Central memory CD8-positive, alpha-beta T cell (primary cell): Measurements from ENCODE around the gene HIVEP2.

Experiments
- ATAC-seq: fragments of 150-1000 bp; cut with Tn5 transposase; replicated peaks from 2 replicates; pipeline ENCODE4 v1.10.0; 2022; ENCODE audit warnings: mild to moderate bottlenecking, moderate FRiP score, moderate number of reproducible peaks; ENCODE audit not compliant: poor library complexity, severe bottlenecking; ENCODE audit errors: extremely low read depth
- DNase-seq, 2 donors: peaks; one replicate each; pipeline ENCODE4 v3.0.0; 2021; ENCODE audit warnings: low spot score in 2 of 2
- H3K27ac Mint-ChIP-seq: one replicate; pipeline ENCODE4 v1.8.0; 2022; ENCODE audit warnings: low read depth, mild to moderate bottlenecking, moderate library complexity, mixed read lengths
- H3K27me3 Mint-ChIP-seq: one replicate; pipeline ENCODE4 v1.8.0; 2022; ENCODE audit warnings: mixed read lengths
- H3K36me3 Mint-ChIP-seq: one replicate; pipeline ENCODE4 v1.8.0; 2022; ENCODE audit warnings: mild to moderate bottlenecking, moderate library complexity, mixed read lengths; ENCODE audit not compliant: insufficient read depth
- H3K4me1 Mint-ChIP-seq: one replicate; pipeline ENCODE4 v1.8.0; 2022; ENCODE audit warnings: mixed read lengths
- H3K4me3 Mint-ChIP-seq: one replicate; pipeline ENCODE4 v1.8.0; 2022; ENCODE audit warnings: mild to moderate bottlenecking, moderate library complexity, mixed read lengths
- H3K9me3 Mint-ChIP-seq: one replicate; pipeline ENCODE4 v1.8.0; 2022; ENCODE audit warnings: mixed read lengths

Gene HIVEP2

DNA sequence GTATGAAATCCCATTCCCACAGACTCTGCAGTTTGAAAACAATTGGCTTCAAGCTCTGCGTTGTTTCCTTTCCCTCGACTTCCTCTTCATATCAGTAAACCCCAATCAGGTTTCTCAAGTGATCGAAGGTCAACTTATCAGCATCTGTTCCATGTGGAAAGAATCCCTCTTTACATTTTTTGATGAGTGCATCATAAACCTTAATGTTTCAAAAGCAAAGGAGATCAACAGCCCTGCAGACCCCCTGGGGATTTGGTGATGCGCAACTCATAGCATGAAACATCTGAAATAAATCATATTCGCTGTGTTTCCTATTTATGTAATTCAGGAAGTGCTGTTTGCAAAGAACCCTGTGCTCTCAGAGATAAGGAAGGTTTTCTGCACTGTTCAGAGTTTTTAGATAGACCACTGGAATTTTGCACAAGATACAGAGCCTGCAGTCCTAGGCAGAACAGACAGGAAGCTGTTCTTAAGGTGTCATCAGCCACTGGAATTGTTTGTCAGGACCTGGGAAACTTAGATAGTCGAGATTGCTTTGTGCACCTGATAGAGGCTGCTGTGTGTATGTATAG, 216.0 kb downstream of the HIVEP2 start:
- H3K9me3 Mint-ChIP-seq = no peaks in the 10 kb centered on the region
- no peak overlapping the region for H3K27ac Mint-ChIP-seq
- no peak for DNase-seq
- H3K27me3 Mint-ChIP-seq = peaks cover 10% of the 10 kb centered on the region
- no peak for ATAC-seq
- H3K4me3 Mint-ChIP-seq = no peak overlapping the region
- H3K4me1 Mint-ChIP-seq = peaks cover 9% of the 10 kb centered on the region
- no peaks in the 10 kb centered on the region for H3K36me3 Mint-ChIP-seq

DNA sequence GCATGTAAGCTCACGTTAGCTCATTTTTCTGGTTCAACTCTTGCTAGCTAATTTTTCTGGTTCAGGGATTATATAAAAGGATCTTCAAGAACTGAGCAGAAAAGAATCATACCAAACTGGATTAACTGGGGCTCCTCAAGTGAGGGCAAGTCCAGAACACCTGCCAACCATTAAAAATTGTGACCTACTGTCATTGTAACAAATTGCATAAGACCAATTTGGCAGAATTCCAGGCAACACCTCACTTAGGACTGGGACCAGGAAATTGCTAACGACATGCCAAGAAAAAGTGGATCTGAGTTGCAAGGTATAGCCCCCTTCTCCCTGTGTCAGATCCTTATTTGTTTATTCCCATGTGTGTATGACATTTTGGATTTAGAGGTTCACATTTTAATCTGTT, 216.6 kb downstream of the HIVEP2 start:
- Mint-ChIP-seq H3K4me1 (peaks cover 9% of the 10 kb centered on the region), H3K4me3 (no peak overlapping the region), H3K27me3 (peaks cover 10% of the 10 kb centered on the region), H3K36me3 (no peaks in the 10 kb centered on the region), H3K27ac (no peak overlapping the region), H3K9me3 (no peaks in the 10 kb centered on the region)
- ATAC-seq (no peak), DNase-seq (no peak)

DNA sequence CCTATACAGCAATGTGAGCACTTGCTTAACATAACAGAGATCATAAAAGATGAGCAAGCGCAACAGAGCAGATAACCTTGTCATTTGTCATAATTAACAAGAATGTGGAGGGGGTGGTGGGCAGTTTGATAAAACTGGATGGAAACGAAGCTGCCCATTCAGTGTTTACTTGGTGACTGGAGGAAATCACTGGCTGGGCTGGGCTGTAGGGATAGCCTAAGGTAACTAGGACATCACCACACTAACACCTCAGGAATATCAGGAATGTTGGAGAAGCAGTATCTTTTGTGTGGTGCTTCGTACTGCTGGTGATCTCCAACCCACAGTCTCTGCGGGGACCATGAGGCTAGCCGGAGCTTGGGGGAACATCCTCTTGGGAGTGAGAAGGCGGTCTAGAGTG, 218.4 kb downstream of the HIVEP2 start:
- no peak overlapping the region for H3K27ac Mint-ChIP-seq
- peaks cover 9% of the 10 kb centered on the region for H3K4me1 Mint-ChIP-seq
- no peaks in the 10 kb centered on the region for H3K36me3 Mint-ChIP-seq
- no peak overlapping the region for H3K4me3 Mint-ChIP-seq
- ATAC-seq (no peak), DNase-seq (no peak)
- H3K9me3 Mint-ChIP-seq = no peaks in the 10 kb centered on the region
- peaks cover 12% of the 10 kb centered on the region for H3K27me3 Mint-ChIP-seq

DNA sequence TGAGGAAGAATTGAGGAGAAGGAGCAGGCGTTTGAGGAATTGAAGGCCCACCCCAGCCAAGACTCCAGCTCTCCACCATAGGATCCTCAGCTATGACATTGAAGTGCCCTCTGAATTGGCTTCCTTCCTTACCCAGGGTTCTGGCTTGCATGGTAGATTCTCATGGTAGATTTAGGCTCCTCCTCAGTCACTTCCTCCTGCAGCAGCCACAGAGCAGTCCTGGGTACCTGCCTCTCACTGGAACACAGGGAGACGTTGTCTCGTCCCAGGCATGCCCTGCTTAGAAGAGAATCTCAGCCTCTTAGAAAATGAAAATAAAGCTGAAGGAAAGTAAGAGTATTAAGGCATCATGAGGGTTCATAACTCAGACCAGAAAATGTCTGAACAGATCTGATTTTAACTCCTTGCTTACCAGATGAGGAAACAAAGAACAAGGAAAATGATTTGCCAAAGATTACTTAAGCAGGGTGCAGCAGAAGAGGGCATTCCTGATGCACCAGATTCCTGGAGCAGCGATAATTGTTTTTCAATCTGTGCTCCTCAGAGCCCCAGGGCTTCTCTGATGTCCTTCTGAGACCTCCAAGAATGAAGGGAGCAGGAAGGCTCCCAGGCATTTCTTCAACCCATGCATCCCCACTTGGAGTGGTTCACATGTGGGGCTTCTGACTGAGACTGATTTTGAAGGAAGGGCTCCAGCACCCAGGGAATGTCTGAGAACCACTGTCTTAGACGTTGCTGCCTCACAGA, 219.8 kb downstream of the HIVEP2 start:
- H3K4me1 Mint-ChIP-seq = peaks cover 9% of the 10 kb centered on the region
- H3K36me3 Mint-ChIP-seq = peaks cover 2% of the 10 kb centered on the region
- ATAC-seq = no peak
- H3K9me3 Mint-ChIP-seq = no peaks in the 10 kb centered on the region
- no peak for DNase-seq
- no peak overlapping the region for H3K27ac Mint-ChIP-seq
- peaks cover 27% of the 10 kb centered on the region for H3K27me3 Mint-ChIP-seq
- no peak overlapping the region for H3K4me3 Mint-ChIP-seq

DNA sequence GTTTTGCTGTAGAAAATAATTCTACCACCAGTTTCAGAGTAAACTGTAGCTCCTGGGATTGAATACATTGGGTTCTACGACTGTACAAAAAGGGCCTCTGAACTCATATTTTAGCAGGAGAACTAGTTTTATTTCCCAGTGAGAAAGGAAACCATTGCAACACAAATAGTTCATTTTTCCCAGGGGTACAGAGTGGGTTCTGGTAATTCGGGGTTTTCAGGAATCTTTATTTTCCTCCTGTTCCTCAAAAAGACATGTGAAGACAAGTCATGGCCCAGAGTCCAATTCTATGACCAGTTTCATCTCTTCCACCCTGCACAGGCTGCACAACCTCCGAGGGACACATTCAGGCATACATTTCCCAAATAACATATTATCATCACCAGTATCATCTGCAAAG, 222.1 kb downstream of the HIVEP2 start:
- ATAC-seq (no peak), DNase-seq (no peak)
- H3K4me1 Mint-ChIP-seq = no peaks in the 10 kb centered on the region
- no peak overlapping the region for H3K27ac Mint-ChIP-seq
- peaks cover 15% of the 10 kb centered on the region for H3K9me3 Mint-ChIP-seq
- H3K4me3 Mint-ChIP-seq = no peak overlapping the region
- H3K36me3 Mint-ChIP-seq = peaks cover 2% of the 10 kb centered on the region
- H3K27me3 Mint-ChIP-seq = peaks cover 37% of the 10 kb centered on the region

DNA sequence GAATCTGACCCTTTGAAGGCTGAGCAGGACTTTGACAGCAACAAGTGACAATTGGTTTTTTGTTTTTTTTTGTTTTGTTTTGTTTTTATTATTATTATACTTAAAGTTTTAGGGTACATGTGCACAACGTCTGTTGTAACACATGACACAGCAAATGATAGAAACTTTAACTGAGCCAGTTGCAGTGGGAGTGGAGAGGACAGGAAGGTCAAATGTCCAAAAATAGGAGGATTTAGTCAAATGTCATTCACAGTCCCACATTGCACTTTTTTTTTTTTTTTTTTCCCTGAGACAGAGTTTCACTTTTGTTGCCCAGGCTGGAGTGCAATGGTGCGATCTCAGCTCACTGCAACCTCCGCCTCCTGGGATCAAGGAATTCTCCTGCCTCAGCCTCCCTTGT, 223.0 kb downstream of the HIVEP2 start:
- Mint-ChIP-seq H3K36me3 (peaks cover 2% of the 10 kb centered on the region), H3K27ac (no peak overlapping the region), H3K4me1 (no peaks in the 10 kb centered on the region), H3K4me3 (no peak overlapping the region), H3K27me3 (peaks cover 45% of the 10 kb centered on the region), H3K9me3 (peaks cover 15% of the 10 kb centered on the region)
- DNase-seq (no peak), ATAC-seq (no peak)

DNA sequence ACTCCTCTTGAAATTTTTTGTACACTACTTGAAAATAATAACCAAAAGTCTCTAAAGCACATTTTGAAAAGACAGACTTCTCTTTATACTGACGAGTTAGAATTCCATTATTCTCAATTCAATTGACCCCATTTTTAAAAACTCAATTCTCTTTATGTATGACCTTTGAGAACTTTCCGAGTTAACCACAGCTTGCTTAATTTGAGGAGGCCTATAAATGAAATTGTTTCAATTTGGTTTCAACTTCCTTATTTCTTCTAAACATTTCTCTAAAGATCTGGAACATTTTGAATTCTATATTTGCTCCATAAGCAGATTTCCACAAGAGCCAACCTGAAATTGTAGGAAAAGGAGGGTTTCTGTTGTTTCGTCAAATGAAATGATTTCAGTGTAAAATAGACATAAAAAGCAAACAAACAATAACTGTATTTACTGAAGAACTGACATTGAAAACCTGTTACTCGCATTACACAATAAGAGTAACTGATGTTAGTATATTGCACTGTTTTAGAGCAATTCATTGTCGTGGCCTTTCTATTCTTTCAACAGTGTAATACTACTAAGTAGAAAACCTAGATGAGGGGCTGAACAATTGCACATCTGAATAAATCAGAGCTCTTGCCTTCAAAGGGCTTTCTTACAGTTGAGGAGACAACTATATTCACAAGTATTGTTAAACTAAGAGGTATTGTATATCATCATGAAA, 223.6 kb downstream of the HIVEP2 start:
- ATAC-seq (no peak), DNase-seq (no peak)
- Mint-ChIP-seq H3K27me3 (peaks cover 46% of the 10 kb centered on the region), H3K27ac (no peak overlapping the region), H3K36me3 (peaks cover 2% of the 10 kb centered on the region), H3K9me3 (peaks cover 15% of the 10 kb centered on the region), H3K4me1 (no peaks in the 10 kb centered on the region), H3K4me3 (no peak overlapping the region)

DNA sequence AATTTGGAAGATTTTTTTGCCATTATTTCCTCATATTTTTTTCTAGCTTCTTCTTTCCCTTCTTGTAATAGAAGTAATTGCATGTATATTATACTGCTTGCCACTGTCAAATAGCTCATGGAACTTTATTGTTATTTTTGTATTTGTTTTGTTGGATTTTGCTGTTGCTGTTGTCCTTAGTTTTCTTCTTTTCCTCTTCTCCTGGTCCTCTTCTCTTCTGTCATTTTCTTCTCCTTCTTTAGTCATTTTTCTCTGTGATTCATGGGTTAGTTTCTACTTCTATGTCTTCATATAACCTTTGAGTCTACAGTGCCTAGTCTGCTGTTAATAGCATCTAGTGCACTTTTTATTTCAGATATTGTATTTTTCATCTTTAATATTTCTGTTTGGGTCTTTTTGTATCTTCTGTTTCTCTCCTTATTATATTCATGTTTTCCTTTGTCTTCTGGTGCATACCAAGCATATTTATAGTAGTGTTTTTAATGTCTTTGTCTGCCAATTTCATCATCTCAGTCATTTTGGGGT, 226.2 kb downstream of the HIVEP2 start:
- Mint-ChIP-seq H3K4me3 (no peak overlapping the region), H3K36me3 (peaks cover 2% of the 10 kb centered on the region), H3K9me3 (peaks cover 15% of the 10 kb centered on the region), H3K27me3 (peaks cover 46% of the 10 kb centered on the region), H3K4me1 (no peaks in the 10 kb centered on the region), H3K27ac (no peak overlapping the region)
- ATAC-seq (no peak), DNase-seq (no peak)

DNA sequence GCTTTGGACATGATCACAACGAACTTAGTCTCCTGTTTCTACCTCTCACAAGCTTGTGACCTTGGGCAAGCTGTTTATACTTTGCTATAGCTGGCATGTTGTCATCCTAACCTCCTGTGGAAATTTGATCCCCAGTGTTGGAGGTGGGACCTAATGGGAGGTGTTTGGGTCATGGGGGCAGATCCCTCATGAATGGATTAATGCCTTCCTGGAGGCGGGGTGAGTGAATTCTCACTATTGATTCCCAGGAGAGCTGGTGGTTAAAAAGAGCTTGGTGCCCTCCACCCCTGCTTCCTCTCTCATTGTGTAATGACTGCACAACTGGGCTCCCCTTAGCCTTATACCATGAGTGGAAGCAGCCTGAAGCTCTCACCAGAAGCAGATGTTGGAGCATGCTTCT, 228.9 kb downstream of the HIVEP2 start:
- Mint-ChIP-seq H3K27me3 (peaks cover 39% of the 10 kb centered on the region), H3K4me1 (no peaks in the 10 kb centered on the region)

DNA sequence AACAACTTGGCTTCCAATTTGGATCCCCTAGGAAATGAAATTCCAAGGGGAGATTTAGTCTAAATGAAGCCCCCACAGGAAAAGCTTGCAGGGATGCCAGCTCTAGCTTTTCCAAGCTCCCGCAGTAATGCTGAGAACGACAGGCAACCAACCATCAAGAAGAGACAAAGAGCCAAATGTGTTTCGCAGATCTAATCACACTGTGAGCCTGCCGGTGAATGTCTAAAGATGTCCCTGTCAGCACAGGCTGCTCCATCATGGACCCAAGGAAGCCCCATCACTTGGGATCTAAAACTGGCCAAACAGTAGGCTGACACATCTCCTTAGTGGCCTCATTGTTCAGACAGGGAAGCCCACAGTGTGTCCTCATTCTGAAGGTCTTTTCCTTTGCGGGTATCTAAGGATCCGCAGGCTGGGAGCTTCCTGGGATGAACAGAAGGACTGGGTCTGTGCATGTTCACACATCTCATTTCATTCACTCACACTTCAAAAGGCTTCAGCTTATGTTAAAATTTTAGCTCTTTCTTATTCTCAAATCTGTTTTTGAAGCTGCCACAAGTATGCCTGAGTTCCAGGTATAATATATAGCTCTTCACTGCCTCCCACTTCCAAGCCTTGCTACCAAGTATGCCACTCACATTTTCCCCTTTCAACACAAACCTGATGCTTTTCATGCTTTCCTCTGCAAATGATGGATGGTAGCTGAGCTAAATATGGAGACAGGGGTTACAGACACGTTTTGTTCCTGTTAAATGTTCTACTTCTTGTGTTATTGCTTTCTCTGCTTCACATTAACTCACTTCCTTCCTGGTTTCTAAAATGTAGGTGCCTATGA, 229.8 kb downstream of the HIVEP2 start:
- Mint-ChIP-seq H3K27me3 (peaks cover 30% of the 10 kb centered on the region), H3K9me3 (peaks cover 15% of the 10 kb centered on the region), H3K27ac (no peak overlapping the region), H3K36me3 (no peaks in the 10 kb centered on the region), H3K4me3 (no peak overlapping the region), H3K4me1 (no peaks in the 10 kb centered on the region)
- DNase-seq = no peak
- ATAC-seq = no peak

More for the DNA sequence above, 228.9 kb downstream of the HIVEP2 start:
- Mint-ChIP-seq H3K27ac (no peak overlapping the region), H3K36me3 (no peaks in the 10 kb centered on the region), H3K9me3 (peaks cover 15% of the 10 kb centered on the region), H3K4me3 (no peak overlapping the region)
- ATAC-seq (no peak), DNase-seq (no peak)

DNA sequence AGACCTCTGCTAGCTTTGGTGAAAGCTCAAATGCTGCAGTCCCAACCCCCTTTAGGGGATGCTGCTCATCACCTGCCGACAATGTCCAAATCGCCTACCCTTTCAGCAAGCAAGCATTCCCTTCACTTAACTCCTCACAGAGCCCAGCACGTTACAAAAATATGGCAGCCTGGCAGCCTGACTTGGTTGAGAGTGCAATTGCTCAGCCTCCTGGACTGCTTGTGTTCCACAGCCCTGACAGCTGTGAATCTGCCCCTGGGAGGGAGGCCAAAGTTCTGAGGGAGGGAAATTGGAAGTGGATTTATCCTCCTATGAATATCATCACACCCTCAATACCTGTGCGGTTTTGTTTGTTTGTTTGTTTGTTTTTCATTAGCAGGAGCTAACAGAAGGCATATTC, 231.0 kb downstream of the HIVEP2 start:
- Mint-ChIP-seq H3K4me1 (no peaks in the 10 kb centered on the region), H3K36me3 (no peaks in the 10 kb centered on the region), H3K27me3 (peaks cover 19% of the 10 kb centered on the region), H3K4me3 (no peak overlapping the region), H3K27ac (no peak overlapping the region), H3K9me3 (peaks cover 5% of the 10 kb centered on the region)
- DNase-seq (no peak), ATAC-seq (no peak)

DNA sequence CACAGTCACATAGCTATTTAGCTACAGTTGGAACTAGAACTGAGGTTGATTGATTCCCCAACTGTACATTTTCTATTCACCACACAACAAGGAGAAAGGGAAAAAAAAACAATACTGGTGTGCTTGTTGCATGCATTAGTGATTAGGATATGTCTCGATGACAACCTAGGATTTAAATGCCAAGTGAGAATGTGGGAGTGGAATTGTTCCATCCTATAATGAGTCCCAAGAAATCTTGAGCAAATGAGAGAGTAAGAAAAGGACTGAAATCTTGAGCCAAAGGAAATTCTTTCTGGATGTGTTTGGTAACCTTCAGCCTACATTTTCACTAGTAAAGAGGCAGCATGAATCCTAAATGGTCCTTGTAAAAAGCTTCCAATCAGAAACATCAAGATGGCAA, 232.7 kb downstream of the HIVEP2 start:
- H3K27ac Mint-ChIP-seq = no peak overlapping the region
- H3K9me3 Mint-ChIP-seq = no peaks in the 10 kb centered on the region
- H3K27me3 Mint-ChIP-seq = peaks cover 3% of the 10 kb centered on the region
- no peaks in the 10 kb centered on the region for H3K36me3 Mint-ChIP-seq
- DNase-seq = no peak
- no peak for ATAC-seq
- no peaks in the 10 kb centered on the region for H3K4me1 Mint-ChIP-seq
- H3K4me3 Mint-ChIP-seq = no peak overlapping the region
